HG03039 (cell line): Measurements from ENCODE around the gene PLPPR4.
A peak's percentile ranks its signal among the peaks of the same experiment; 100 is the strongest.
"Not testable (repeated sequence)": the region's sequence is repeated elsewhere in the genome, so short reads cannot be mapped to it uniquely, and the experiment has no call there.

Experiments
- ATAC-seq: cut with Tn5 transposase; IDR thresholded peaks from one replicate; pipeline ENCODE4 v1.9.1; 2021; ENCODE audit warnings: mild to moderate bottlenecking, moderate library complexity; ENCODE audit not compliant: unreplicated experiment

Gene PLPPR4

GRCh38 chr1:99264201-99265021 lies at the start of gene PLPPR4:
PLPPR4 (plus strand) TSS chr1:99264492; CDS start chr1:99264594, 102 bp downstream.
- ATAC-seq = no peak

- ATAC-seq = no peak
These were observed 47.3 kb upstream of the PLPPR4 start for GRCh38 chr1:99216956-99217355.

- no peak for ATAC-seq
These were observed 46.7 kb upstream of the PLPPR4 start for GRCh38 chr1:99217599-99217998.

GRCh38 chr1:99218572-99218971 lies 45.7 kb upstream of the PLPPR4 start:
- ATAC-seq = no peak

GRCh38 chr1:99218999-99219398 lies 45.3 kb upstream of the PLPPR4 start:
- peak; percentile 91 for ATAC-seq

GRCh38 chr1:99227056-99227897 lies 37.0 kb upstream of the PLPPR4 start:
- no peak for ATAC-seq

GRCh38 chr1:99228153-99228552 lies 36.1 kb upstream of the PLPPR4 start:
- ATAC-seq = peak; percentile 54

GRCh38 chr1:99229122-99229521 lies 35.2 kb upstream of the PLPPR4 start:
- no peak for ATAC-seq

GRCh38 chr1:99230695-99231094 lies 33.6 kb upstream of the PLPPR4 start:
- ATAC-seq = no peak

GRCh38 chr1:99232172-99232571 lies 32.1 kb upstream of the PLPPR4 start:
- no peak for ATAC-seq

GRCh38 chr1:99233446-99233845 lies 30.8 kb upstream of the PLPPR4 start:
- ATAC-seq = no peak

GRCh38 chr1:99236756-99237155 lies 27.5 kb upstream of the PLPPR4 start:
- ATAC-seq = no peak

GRCh38 chr1:99239690-99240089 lies 24.6 kb upstream of the PLPPR4 start:
- ATAC-seq = no peak

- ATAC-seq = no peak
These were observed 23.7 kb upstream of the PLPPR4 start for GRCh38 chr1:99240621-99241020.

GRCh38 chr1:99246152-99246551 lies 18.1 kb upstream of the PLPPR4 start:
- no peak for ATAC-seq

GRCh38 chr1:99247199-99247598 lies 17.1 kb upstream of the PLPPR4 start:
- ATAC-seq = no peak

- no peak for ATAC-seq
These were observed 13.6 kb upstream of the PLPPR4 start for GRCh38 chr1:99250728-99251127.

- no peak for ATAC-seq
These were observed 13.0 kb upstream of the PLPPR4 start for GRCh38 chr1:99251308-99251707.

- ATAC-seq = no peak
These were observed 11.7 kb upstream of the PLPPR4 start for GRCh38 chr1:99252630-99253029.

- not testable (repeated sequence) for ATAC-seq
These were observed 3.9 kb upstream of the PLPPR4 start for GRCh38 chr1:99260402-99260801.

- no peak for ATAC-seq
These were observed 832 bp downstream of the PLPPR4 start for GRCh38 chr1:99265124-99265523.

GRCh38 chr1:99266726-99267125 lies 2.4 kb downstream of the PLPPR4 start:
- no peak for ATAC-seq
